Measurements from ENCODE around the gene XCL1. TPM values are rescaled to one million over a fixed set of nuclear protein-coding genes. Genes with fewer than 3 reads are reported as not detected.
"Not testable (repeated sequence)": the region's sequence is repeated elsewhere in the genome, so short reads cannot be mapped to it uniquely, and the experiment has no call there.

Gene XCL1
- polyA plus RNA-seq, 3 donors: 0.07 TPM; not detected in 2

GRCh38 chr1:168580290-168580689 is 3.9 kb downstream of the XCL1 start:
- H3K27ac Mint-ChIP-seq; H3K4me2 ChIP-seq (replicated peaks; ENCODE audit: extremely low read depth, low read length, poor library complexity, severe bottlenecking); H3K27me3 ChIP-seq (ENCODE audit: control insufficient read depth in 2 of 2, insufficient read depth in 2 of 2, low read length in 2 of 2); intact Hi-C loops (cut with micrococcal nuclease); H3K9me3 ChIP-seq (replicated peaks in 1 of 2; ENCODE audit: control insufficient read depth in 1 of 2, insufficient read depth in 1 of 2, low read length in 2 of 2); H4K20me1 ChIP-seq (ENCODE audit: insufficient read depth, low read length); H3K27me3 Mint-ChIP-seq (ENCODE audit: low read depth in 3 of 3); H3K9ac ChIP-seq (ENCODE audit: insufficient read depth, low read length, poor library complexity, severe bottlenecking); DNase-seq; H3K4me3 ChIP-seq (replicated peaks in 1 of 3; ENCODE audit: low read depth in 2 of 3, low read length in 3 of 3); H3K27ac ChIP-seq (ENCODE audit: low read depth in 1 of 2, low read length in 2 of 2); H3K36me3 Mint-ChIP-seq; H3K4me3 Mint-ChIP-seq; H3K79me2 ChIP-seq (ENCODE audit: insufficient read depth, low read length); H3K9me3 Mint-ChIP-seq; H3K36me3 ChIP-seq (replicated peaks in 1 of 2; ENCODE audit: control insufficient read depth in 1 of 2, insufficient read depth in 2 of 2, low read length in 2 of 2); H3K4me1 ChIP-seq (ENCODE audit: control insufficient read depth in 1 of 2, insufficient read depth in 2 of 2, low read length in 2 of 2); H2AFZ ChIP-seq (ENCODE audit: insufficient read depth, low read depth, low read length, poor library complexity, severe bottlenecking); H3K4me1 Mint-ChIP-seq: not testable (repeated sequence)
- WGBS (ENCODE audit: insufficient coverage): no CpG with 5 or more reads among the region's 2 CpGs

GRCh38 chr1:168580991-168581390 is 4.6 kb downstream of the XCL1 start:
- WGBS (ENCODE audit: insufficient coverage): 17% methylated on average over 1 of the region's 7 CpGs
- H3K27ac ChIP-seq (ENCODE audit: low read depth in 1 of 2, low read length in 2 of 2); H3K27me3 ChIP-seq (ENCODE audit: control insufficient read depth in 2 of 2, insufficient read depth in 2 of 2, low read length in 2 of 2); H3K27me3 Mint-ChIP-seq (ENCODE audit: low read depth in 3 of 3); H3K4me1 ChIP-seq (ENCODE audit: control insufficient read depth in 1 of 2, insufficient read depth in 2 of 2, low read length in 2 of 2); H2AFZ ChIP-seq (ENCODE audit: insufficient read depth, low read depth, low read length, poor library complexity, severe bottlenecking); H3K36me3 Mint-ChIP-seq; H3K4me1 Mint-ChIP-seq; H3K4me3 ChIP-seq (replicated peaks in 1 of 3; ENCODE audit: low read depth in 2 of 3, low read length in 3 of 3); H3K9me3 ChIP-seq (replicated peaks in 1 of 2; ENCODE audit: control insufficient read depth in 1 of 2, insufficient read depth in 1 of 2, low read length in 2 of 2); H3K36me3 ChIP-seq (replicated peaks in 1 of 2; ENCODE audit: control insufficient read depth in 1 of 2, insufficient read depth in 2 of 2, low read length in 2 of 2); H3K4me3 Mint-ChIP-seq; intact Hi-C loops (cut with micrococcal nuclease); H4K20me1 ChIP-seq (ENCODE audit: insufficient read depth, low read length); H3K27ac Mint-ChIP-seq; H3K9me3 Mint-ChIP-seq; H3K79me2 ChIP-seq (ENCODE audit: insufficient read depth, low read length); DNase-seq; H3K9ac ChIP-seq (ENCODE audit: insufficient read depth, low read length, poor library complexity, severe bottlenecking); H3K4me2 ChIP-seq (replicated peaks; ENCODE audit: extremely low read depth, low read length, poor library complexity, severe bottlenecking): not testable (repeated sequence)

- no peak for DNase-seq
- H3K27me3 Mint-ChIP-seq (ENCODE audit: low read depth in 3 of 3): peaks cover 2% of the 10 kb centered on the region in 3 donors
- Histone ChIP-seq H3K4me3 (replicated peaks in 1 of 3; ENCODE audit: low read depth in 2 of 3, low read length in 3 of 3) (no peak overlapping the region), H2AFZ (ENCODE audit: insufficient read depth, low read depth, low read length, poor library complexity, severe bottlenecking) (no peak overlapping the region), H3K27me3 (ENCODE audit: control insufficient read depth in 2 of 2, insufficient read depth in 2 of 2, low read length in 2 of 2) (no peaks in the 10 kb centered on the region), H3K9me3 (replicated peaks in 1 of 2; ENCODE audit: control insufficient read depth in 1 of 2, insufficient read depth in 1 of 2, low read length in 2 of 2) (peaks cover 0 to 5% of the 10 kb centered on the region in 2 donors), H3K4me1 (ENCODE audit: control insufficient read depth in 1 of 2, insufficient read depth in 2 of 2, low read length in 2 of 2) (no peaks in the 10 kb centered on the region), H3K36me3 (replicated peaks in 1 of 2; ENCODE audit: control insufficient read depth in 1 of 2, insufficient read depth in 2 of 2, low read length in 2 of 2) (no peaks in the 10 kb centered on the region), H4K20me1 (ENCODE audit: insufficient read depth, low read length) (no peaks in the 10 kb centered on the region), H3K9ac (ENCODE audit: insufficient read depth, low read length, poor library complexity, severe bottlenecking) (no peak overlapping the region), H3K4me2 (replicated peaks; ENCODE audit: extremely low read depth, low read length, poor library complexity, severe bottlenecking) (no peak overlapping the region), H3K79me2 (ENCODE audit: insufficient read depth, low read length) (no peaks in the 10 kb centered on the region), H3K27ac (ENCODE audit: low read depth in 1 of 2, low read length in 2 of 2) (no peak overlapping the region)
- WGBS (ENCODE audit: insufficient coverage): 83% methylated on average over 2 of the region's 4 CpGs
- H3K27ac Mint-ChIP-seq: no peak overlapping the region
- H3K36me3 Mint-ChIP-seq: no peaks in the 10 kb centered on the region
- no peak for TF ChIP-seq CTCF (IDR thresholded peaks at IDR 0.05)
- intact Hi-C loops (cut with micrococcal nuclease): no loop called here
- no peak overlapping the region for H3K4me3 Mint-ChIP-seq
- H3K4me1 Mint-ChIP-seq: no peaks in the 10 kb centered on the region
- H3K9me3 Mint-ChIP-seq: peaks cover 0 to 3% (median 3%) of the 10 kb centered on the region in 7 donors
Measured at GRCh38 chr1:168581817-168582572, 5.6 kb downstream of the XCL1 start.
